ENCODE results near the gene PLSCR4. TPM values are rescaled to one million over a fixed set of nuclear protein-coding genes. Genes with fewer than 3 reads are reported as not detected.

The PLSCR4 gene
- total and polyA plus RNA-seq, 11 donors: 4.0 to 36.3 (median 13.4) TPM

GRCh38 chr3:146170591-146170990 is 80.3 kb downstream of the PLSCR4 start:
- TF ChIP-seq POLR2A (IDR thresholded peaks at IDR 0.05) (no peak), CTCF (IDR thresholded peaks at IDR 0.05) (no peak)
- Histone ChIP-seq H3K27ac (no peak overlapping the region), H3K27me3 (no peaks in the 10 kb centered on the region), H3K4me3 (no peak overlapping the region), H3K36me3 (no peaks in the 10 kb centered on the region), H3K4me1 (peaks cover 0 to 15% (median 1%) of the 10 kb centered on the region in 12 donors), H3K9me3 (no peaks in the 10 kb centered on the region)
- DNase-seq: no peak
- 97 to 98% (median 97%) methylated on average over 1 of the region's 1 CpG for WGBS, 4 donors
- ATAC-seq: no peak
- intact Hi-C loops (cut with DNase I): no loop called here

- no peak for DNase-seq
- H3K4me3 ChIP-seq: no peak overlapping the region
- H3K27me3 ChIP-seq: no peaks in the 10 kb centered on the region
- no peaks in the 10 kb centered on the region for H3K36me3 ChIP-seq
- peaks cover 0 to 20% (median 4%) of the 10 kb centered on the region in 12 donors for H3K4me1 ChIP-seq
- no peak for ATAC-seq
- WGBS, 4 donors: 83 to 93% (median 91%) methylated on average over 1 of the region's 1 CpG
- no peaks in the 10 kb centered on the region for H3K9me3 ChIP-seq
- TF ChIP-seq CTCF (IDR thresholded peaks at IDR 0.05): no peak
- intact Hi-C loops (cut with DNase I): no loop called here
- H3K27ac ChIP-seq: no peak overlapping the region
Observed at GRCh38 chr3:146169891-146170290, 81.0 kb downstream of the PLSCR4 start.

DNA sequence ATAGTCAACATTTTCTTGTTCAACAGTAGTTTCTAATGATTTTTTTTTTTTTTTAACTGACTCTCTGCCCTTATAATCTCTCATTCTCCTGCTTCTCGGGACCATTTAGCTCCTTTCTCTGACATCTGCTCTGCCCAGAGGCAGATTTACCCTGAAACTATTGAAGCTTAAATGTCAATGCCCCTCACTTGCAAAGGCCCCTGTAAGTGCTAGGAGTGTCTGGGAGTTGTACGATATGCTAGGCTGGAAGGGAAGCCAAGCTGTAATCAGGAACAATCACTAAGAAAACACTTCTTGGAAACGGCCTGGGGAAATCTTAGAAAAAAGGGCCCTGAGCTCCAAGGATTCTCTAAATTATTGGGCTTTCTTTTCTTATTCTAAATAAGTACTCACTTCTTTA is 84.1 kb downstream of the PLSCR4 start:
- no peak for TF ChIP-seq CTCF (IDR thresholded peaks at IDR 0.05)
- H3K4me1 ChIP-seq: peaks cover 0 to 36% (median 14%) of the 10 kb centered on the region in 12 donors
- intact Hi-C loops (cut with DNase I): no loop called here
- DNase-seq: no peak
- no peak overlapping the region for H3K4me3 ChIP-seq
- no peaks in the 10 kb centered on the region for H3K9me3 ChIP-seq
- peak in 3 of 4 donors; percentile 30 to 52 (median 41) for ATAC-seq
- no peaks in the 10 kb centered on the region for H3K36me3 ChIP-seq
- H3K27me3 ChIP-seq: peaks cover 0 to 4% (median 0%) of the 10 kb centered on the region in 9 donors
- H3K27ac ChIP-seq: peak overlapping the region in 5 of 12 donors; percentile 2 to 54 (median 27)
- 61 to 69% (median 65%) methylated on average over 3 of the region's 3 CpGs for WGBS, 4 donors

GRCh38 chr3:146166415-146166821 is 84.5 kb downstream of the PLSCR4 start:
- ATAC-seq (peak in 1 of 4 donors; percentile 17), DNase-seq (no peak)
- intact Hi-C loops (cut with DNase I): no loop called here
- Histone ChIP-seq H3K36me3 (no peaks in the 10 kb centered on the region), H3K4me1 (peaks cover 0 to 38% (median 16%) of the 10 kb centered on the region in 12 donors), H3K4me3 (no peak overlapping the region), H3K27ac (peak overlapping the region in 5 of 12 donors; percentile 2 to 54 (median 27)), H3K27me3 (peaks cover 0 to 4% (median 0%) of the 10 kb centered on the region in 9 donors), H3K9me3 (no peaks in the 10 kb centered on the region)
- WGBS, 4 donors: 67 to 78% (median 69%) methylated on average over 4 of the region's 4 CpGs
- TF ChIP-seq CTCF (IDR thresholded peaks at IDR 0.05) (no peak), POLR2A (IDR thresholded peaks at IDR 0.05) (no peak)

Data from heart left ventricle (tissue), 16 donors.